Left forelimb (tissue), 1 donor: Measurements from ENCODE around the gene DDO.
"Not testable (repeated sequence)": the region's sequence is repeated elsewhere in the genome, so short reads cannot be mapped to it uniquely, and the experiment has no call there.

Experiments
- DNase-seq: peaks from one replicate; pipeline ENCODE4 v3.0.0-alpha.2; 2018; ENCODE audit warnings: low spot score

DDO gene, protein sequence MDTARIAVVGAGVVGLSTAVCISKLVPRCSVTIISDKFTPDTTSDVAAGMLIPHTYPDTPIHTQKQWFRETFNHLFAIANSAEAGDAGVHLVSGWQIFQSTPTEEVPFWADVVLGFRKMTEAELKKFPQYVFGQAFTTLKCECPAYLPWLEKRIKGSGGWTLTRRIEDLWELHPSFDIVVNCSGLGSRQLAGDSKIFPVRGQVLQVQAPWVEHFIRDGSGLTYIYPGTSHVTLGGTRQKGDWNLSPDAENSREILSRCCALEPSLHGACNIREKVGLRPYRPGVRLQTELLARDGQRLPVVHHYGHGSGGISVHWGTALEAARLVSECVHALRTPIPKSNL

GRCh38 chr6:110415086-110415916 lies at the start of gene DDO:
Gene DDO, minus strand, starts transcription at chr6:110415575. Its CDS starts 2,113 bp downstream, at chr6:110413462.
- DNase-seq, result no peak

- DNase-seq, result no peak
Observed at GRCh38 chr6:110462884-110463481, 47.6 kb upstream of the DDO start.

GRCh38 chr6:110461376-110461775 lies 46.0 kb upstream of the DDO start:
- no peak for DNase-seq

DNA sequence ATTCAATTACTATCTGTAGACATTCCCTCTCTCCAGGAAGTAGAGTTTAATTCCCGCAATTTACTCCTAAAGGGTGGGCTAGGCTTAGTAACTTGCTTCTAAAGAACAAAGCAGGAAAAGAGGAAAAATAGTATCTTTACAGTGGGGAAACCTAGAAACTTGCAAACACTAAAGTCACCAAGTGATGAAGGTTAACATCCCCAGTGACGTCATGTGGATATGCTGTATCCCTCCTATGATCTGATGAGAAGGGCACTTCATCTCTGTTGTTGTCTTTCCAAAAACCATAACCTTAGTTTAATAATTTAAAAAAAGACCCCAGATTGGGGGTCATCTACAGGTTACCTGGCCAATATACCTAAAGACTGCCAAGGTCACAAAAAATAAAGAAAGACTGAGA lies 43.8 kb upstream of the DDO start:
- DNase-seq, result no peak

- no peak for DNase-seq
Observed at GRCh38 chr6:110458476-110458875, 43.1 kb upstream of the DDO start.

DNA sequence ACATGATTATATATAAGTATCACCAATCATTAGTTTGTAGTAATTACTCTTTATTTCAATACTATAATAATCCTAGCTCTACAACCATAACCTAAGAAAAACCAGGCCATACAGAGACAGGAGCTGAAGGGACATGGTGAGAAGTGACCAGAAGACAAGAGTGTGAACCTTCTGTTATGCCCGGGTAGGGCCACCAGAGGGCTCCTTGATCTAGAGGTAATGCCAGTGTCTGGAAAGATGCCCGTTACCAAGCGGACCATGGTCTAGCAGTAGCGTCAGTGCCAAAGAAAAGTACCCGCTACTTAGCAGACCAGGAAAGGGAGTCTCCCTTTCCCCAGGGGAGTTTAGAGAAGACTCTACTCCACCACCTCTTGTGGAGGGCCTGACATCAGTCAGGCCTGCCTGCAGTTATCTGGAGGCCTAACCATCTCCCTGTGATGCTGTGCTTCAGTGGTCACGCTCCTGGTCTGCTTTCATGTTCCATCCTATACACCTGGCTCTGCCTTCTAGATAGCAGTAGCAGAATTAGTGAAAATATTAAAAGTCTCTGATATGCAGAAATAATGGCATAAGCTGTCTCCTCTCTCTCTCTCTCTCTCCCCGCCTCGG lies 42.3 kb upstream of the DDO start:
- DNase-seq, result not testable (repeated sequence)

DNA sequence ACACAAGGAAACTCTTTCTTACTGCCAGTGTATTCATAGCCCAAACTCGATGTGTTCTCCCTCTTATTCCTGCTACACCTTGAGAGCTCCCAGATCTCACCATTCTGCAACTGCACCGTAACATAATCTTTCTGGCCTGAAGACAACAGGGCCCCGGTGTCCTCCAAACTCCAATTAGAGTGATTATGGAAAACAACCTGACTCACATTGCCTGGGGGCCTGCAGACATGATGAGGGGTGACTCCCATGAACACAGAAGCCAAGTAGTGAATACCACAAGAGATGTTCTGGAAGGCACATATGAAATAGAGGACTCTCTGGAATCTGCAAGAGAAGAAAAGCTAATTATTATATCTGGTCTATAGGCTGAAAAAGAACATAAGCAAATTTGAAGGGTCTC lies 41.3 kb upstream of the DDO start:
- DNase-seq, result no peak

- no peak for DNase-seq
Observed at GRCh38 chr6:110449541-110449895, 34.1 kb upstream of the DDO start.

DNA sequence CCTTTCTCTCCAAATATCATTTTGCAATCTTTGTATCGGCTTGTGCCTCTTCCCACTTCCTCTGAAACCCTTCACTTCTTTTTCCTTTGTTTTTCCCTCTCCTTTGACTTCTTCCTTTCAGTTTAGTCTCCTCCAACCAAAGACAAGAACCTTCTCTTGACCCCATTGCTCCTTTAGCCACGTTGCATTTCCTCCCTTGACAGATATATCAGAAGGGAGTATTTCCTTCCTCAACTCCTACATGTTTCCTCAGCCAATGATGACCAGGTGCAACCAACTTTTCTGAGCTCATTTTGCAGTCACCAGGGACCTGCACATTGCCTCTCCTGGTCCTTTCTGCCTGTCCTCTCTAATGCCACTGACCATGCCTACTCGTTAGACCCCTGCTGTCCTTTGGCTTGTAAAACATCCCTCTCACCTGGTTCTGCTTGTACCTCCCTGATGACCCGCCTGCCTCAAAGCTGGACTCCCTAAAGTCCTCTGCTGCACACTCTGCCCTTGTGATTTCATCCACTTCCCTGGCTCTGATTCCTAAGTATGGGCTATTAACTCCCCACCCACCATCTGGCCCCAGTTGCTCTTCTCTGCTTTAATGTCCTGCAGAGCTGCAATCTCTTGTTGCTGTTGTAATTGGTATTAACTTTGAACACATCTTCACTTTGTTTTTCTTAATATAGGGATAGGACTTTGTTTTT lies 33.6 kb upstream of the DDO start:
- no peak for DNase-seq

DNA sequence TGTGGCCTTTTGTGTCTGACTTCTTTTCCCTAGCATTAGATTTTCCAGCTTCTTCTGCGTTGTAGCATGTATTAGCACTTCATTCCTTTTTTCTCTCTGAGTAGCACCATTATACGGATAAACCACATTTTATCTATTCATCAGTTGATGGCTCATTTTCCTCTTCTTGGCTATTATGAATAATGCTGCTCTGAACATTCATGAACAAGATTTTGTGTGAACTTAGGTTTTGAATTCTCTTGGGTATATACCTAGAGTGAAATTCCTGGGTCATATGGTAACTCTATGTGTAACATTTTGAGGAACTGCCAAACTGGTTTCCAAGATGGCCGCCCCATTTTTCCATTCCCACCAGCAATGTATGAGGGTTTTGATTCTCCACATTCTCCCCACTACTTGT lies 32.4 kb upstream of the DDO start:
- DNase-seq, result no peak

DNA sequence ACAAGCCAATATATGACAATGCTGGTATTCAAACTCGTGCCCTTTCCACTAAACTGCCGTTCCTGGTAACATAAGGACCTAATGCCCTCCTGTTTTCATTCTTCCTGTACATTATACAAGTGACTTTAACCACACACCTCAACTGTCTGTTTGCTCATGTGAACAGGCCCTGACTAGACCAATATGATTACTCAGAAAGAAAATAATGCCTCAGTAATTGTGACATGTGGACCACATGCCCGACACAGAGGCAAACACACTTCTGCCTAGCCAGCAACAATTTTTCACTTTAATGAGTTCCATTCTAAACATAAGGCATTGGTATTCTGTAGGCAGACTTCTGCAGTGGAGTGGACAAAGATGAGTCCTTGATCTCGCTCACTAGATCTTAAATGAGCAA lies 31.0 kb upstream of the DDO start:
- no peak for DNase-seq

GRCh38 chr6:110440026-110440425 lies 24.7 kb upstream of the DDO start:
- no peak for DNase-seq

DNA sequence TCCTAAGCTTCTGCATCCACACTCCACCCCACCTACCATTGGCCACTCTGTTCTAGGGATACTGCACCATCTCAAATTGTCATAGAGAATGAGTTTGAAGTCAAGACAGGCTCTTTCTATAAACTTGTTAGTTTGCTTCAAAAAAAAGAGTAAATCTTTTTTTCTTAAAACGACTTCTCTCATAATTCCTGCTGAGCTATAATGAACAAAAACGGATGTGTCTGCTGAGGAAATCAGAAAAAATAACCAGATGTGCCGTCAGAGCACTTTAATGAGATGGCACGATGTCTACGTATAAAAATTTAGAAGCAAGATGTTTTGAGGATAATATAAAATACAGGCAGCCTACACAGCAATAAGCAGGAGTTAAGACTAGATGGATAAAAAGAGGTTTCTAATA lies 24.0 kb upstream of the DDO start:
- DNase-seq, result no peak

DNA sequence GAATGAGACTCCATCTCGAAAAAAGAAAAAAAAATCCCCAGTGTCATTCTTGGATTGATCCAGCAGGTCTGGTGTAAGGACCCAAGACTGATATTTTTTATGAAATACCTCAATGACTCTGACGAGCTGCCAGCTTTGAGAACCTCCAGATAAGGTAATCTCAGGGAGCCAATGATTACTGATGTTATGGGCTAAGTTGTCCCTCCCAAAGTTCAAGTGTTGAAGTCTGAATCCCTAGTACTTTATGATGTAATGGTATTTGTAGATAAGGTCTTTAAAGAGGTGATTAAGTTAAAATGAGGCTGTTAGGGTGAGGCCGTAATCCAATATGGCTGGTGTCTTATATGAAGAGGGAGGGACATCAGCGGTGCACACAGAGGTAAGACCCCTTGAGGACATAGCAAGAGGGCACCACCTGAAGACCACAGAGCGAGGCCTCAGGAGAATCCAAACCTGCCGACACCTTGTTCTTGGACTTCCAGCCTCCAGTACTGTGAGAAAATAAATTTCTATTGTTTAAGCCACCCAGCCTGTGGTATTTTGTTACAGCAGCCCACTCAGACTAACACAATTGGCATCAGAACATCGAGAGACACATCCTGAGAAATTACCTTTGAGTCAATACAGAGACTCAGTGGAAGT lies 19.7 kb upstream of the DDO start:
- DNase-seq, result no peak

GRCh38 chr6:110432285-110432900 lies 17.0 kb upstream of the DDO start:
- no peak for DNase-seq

GRCh38 chr6:110430741-110431140 lies 15.4 kb upstream of the DDO start:
- DNase-seq, result no peak

GRCh38 chr6:110430236-110430635 lies 14.9 kb upstream of the DDO start:
- DNase-seq, result no peak

- DNase-seq, result no peak
Observed at GRCh38 chr6:110428153-110428552, 12.8 kb upstream of the DDO start.

- DNase-seq, result no peak
Observed at GRCh38 chr6:110425816-110426215, 10.4 kb upstream of the DDO start.

- DNase-seq, result no peak
Observed at GRCh38 chr6:110422444-110422822, 7.1 kb upstream of the DDO start.

- DNase-seq, result no peak
Observed at GRCh38 chr6:110421749-110422443, 6.5 kb upstream of the DDO start.
